K562 (cell line): ENCODE data around the gene PHETA1. TPM values are rescaled to one million over a fixed set of nuclear protein-coding genes. Genes with fewer than 3 reads are reported as not detected.
A peak's percentile ranks its signal among the peaks of the same experiment; 100 is the strongest.

ENCODE experiments used
- ATF3 ChIP-seq, 2 experiments: fragments of 450-650 bp in 1 of 2; sonication (generic) in 1 of 2; formaldehyde crosslinking in 1 of 2; IDR thresholded peaks in 1 of 2; conservative IDR thresholded peaks in 1 of 2; 2 replicates each; pipeline versions ENCODE4 v1.6.1 to v1.8.1; 2016 to 2023; ENCODE audit warnings: mild to moderate bottlenecking in 2 of 2, moderate library complexity in 2 of 2, inconsistent platforms in 1 of 2, missing genetic modification reagents in 1 of 2
- BACH1 ChIP-seq: fragments of 200-800 bp; sonication (Bioruptor generic); IDR thresholded peaks from 2 replicates; pipeline ENCODE4 v1.6.1; 2016; ENCODE audit warnings: missing genetic modification characterization, missing compliant biosample characterization
- BCOR ChIP-seq: fragments of 450-650 bp; IDR thresholded peaks from 2 replicates; pipeline ENCODE4 v1.6.1; 2016
- BRF1 ChIP-seq: IDR thresholded peaks from 3 replicates; pipeline ENCODE4 v1.6.1; 2011; ENCODE audit warnings: borderline replicate concordance, mild to moderate bottlenecking; ENCODE audit not compliant: insufficient read length; ENCODE audit errors: extremely low read depth
- CBFB ChIP-seq: sonication (generic); formaldehyde crosslinking; IDR thresholded peaks from 2 replicates; pipeline ENCODE4 v1.4.0; 2020; ENCODE audit warnings: mild to moderate bottlenecking, missing genetic modification reagents
- CCNT2 ChIP-seq: IDR thresholded peaks from 2 replicates; pipeline ENCODE4 v1.6.1; 2011; ENCODE audit warnings: borderline replicate concordance, low read depth, mild to moderate bottlenecking, moderate library complexity, mixed read lengths, low read length; ENCODE audit not compliant: insufficient read length; ENCODE audit errors: extremely low read depth
- CHD2 ChIP-seq: IDR thresholded peaks from 2 replicates; pipeline ENCODE4 v1.6.1; 2011; ENCODE audit warnings: low read depth, low read length
- COPS2 ChIP-seq: fragments of 450-650 bp; conservative IDR thresholded peaks from 2 replicates; pipeline ENCODE4 v1.6.1; 2016; ENCODE audit warnings: mild to moderate bottlenecking, moderate library complexity
- CREBBP ChIP-seq: IDR thresholded peaks from one replicate; pipeline ENCODE4 v1.6.1; 2012; ENCODE audit warnings: low read depth, mild to moderate bottlenecking, control low read depth, inconsistent platforms, low read length
- ELF1 ChIP-seq: fragments of 200-800 bp; sonication (Bioruptor generic); IDR thresholded peaks from 2 replicates; pipeline ENCODE4 v1.6.1; 2016; ENCODE audit warnings: missing genetic modification characterization, missing compliant biosample characterization
- EWSR1 ChIP-seq: fragments of 450-650 bp; IDR thresholded peaks from 2 replicates; pipeline ENCODE4 v1.6.1; 2018; ENCODE audit warnings: borderline replicate concordance, mild to moderate bottlenecking, low read depth, moderate library complexity; ENCODE audit not compliant: partially characterized antibody
- ILF3 ChIP-seq: fragments of 450-650 bp; IDR thresholded peaks from 2 replicates; pipeline ENCODE4 v1.6.1; 2018; ENCODE audit warnings: antibody characterized with exemption, mild to moderate bottlenecking, moderate library complexity, borderline replicate concordance
- NBN ChIP-seq: fragments of 450-650 bp; IDR thresholded peaks from 2 replicates; pipeline ENCODE4 v1.6.1; 2016; ENCODE audit warnings: low read depth, mild to moderate bottlenecking
- NR1H2 ChIP-seq: sonication (generic); formaldehyde crosslinking; IDR thresholded peaks from 2 replicates; pipeline ENCODE4 v1.4.0; 2020; ENCODE audit warnings: mild to moderate bottlenecking, missing genetic modification reagents
- NR4A1 ChIP-seq, 2 experiments: fragments of 250-450 bp in 1 of 2; fragments of 450-650 bp in 1 of 2; sonication (Bioruptor Pico) in 1 of 2; IDR thresholded peaks; 2 replicates each; pipeline versions ENCODE4 v1.4.0 to v1.6.1; 2016 to 2020; ENCODE audit warnings: mild to moderate bottlenecking in 2 of 2, missing compliant biosample characterization in 1 of 2, missing genetic modification characterization in 1 of 2, moderate library complexity in 1 of 2
- PPARD ChIP-seq: fragments of 250-450 bp; sonication (Bioruptor Pico); IDR thresholded peaks from 2 replicates; pipeline ENCODE4 v1.8.0; 2022; ENCODE audit warnings: inconsistent platforms, mild to moderate bottlenecking, moderate library complexity
- RBBP5 ChIP-seq: fragments of 200-600 bp; sonication (generic); IDR thresholded peaks from 2 replicates; pipeline ENCODE4 v1.6.1; 2012; ENCODE audit warnings: borderline replicate concordance, mild to moderate bottlenecking, low read length, control low read depth, inconsistent platforms; ENCODE audit not compliant: insufficient read depth, poor library complexity, severe bottlenecking
- SPI1 ChIP-seq: IDR thresholded peaks from 2 replicates; pipeline ENCODE4 v1.6.1; 2011; ENCODE audit warnings: low read depth, low read length, control low read depth, borderline replicate concordance
- SRSF9 ChIP-seq: fragments of 200-400 bp; formaldehyde crosslinking; IDR thresholded peaks from 2 replicates; pipeline ENCODE4 v1.6.1; 2017; ENCODE audit warnings: low read depth, low read length, borderline replicate concordance
- USF2 ChIP-seq: sonication (generic); formaldehyde crosslinking; IDR thresholded peaks from 2 replicates; pipeline ENCODE4 v1.5.0; 2020; ENCODE audit warnings: missing genetic modification reagents
- ZBED1 ChIP-seq: IDR thresholded peaks from 2 replicates; pipeline ENCODE4 v1.6.1; 2014
- ZNF121 ChIP-seq: sonication (generic); formaldehyde crosslinking; conservative IDR thresholded peaks from 2 replicates; pipeline ENCODE4 v1.8.0; 2022; ENCODE audit warnings: missing genetic modification reagents
- ZNF24 ChIP-seq: fragments of 450-650 bp; IDR thresholded peaks from 2 replicates; pipeline ENCODE4 v1.6.1; 2016
- ZNF311 ChIP-seq: fragments of 250-450 bp; sonication (Bioruptor Pico); IDR thresholded peaks from 2 replicates; pipeline ENCODE4 v1.4.0; 2020; ENCODE audit warnings: mild to moderate bottlenecking, moderate library complexity
- ZNF41 ChIP-seq: fragments of 250-450 bp; sonication (Bioruptor Pico); conservative IDR thresholded peaks from 2 replicates; pipeline ENCODE4 v1.4.0; 2020; ENCODE audit warnings: mild to moderate bottlenecking
- ZNF511 ChIP-seq: sonication (generic); formaldehyde crosslinking; IDR thresholded peaks from 2 replicates; pipeline ENCODE4 v1.8.0; 2022; ENCODE audit warnings: mild to moderate bottlenecking, missing genetic modification reagents
- ZNF644 ChIP-seq: fragments of 200-800 bp; sonication (Bioruptor generic); IDR thresholded peaks from 2 replicates; pipeline ENCODE4 v1.6.1; 2016; ENCODE audit warnings: low read depth, missing genetic modification characterization, missing compliant biosample characterization
- ZNF830 ChIP-seq: fragments of 250-450 bp; sonication (Bioruptor Pico); IDR thresholded peaks from 2 replicates; pipeline ENCODE4 v1.5.0; 2021; ENCODE audit warnings: mild to moderate bottlenecking
- ZSCAN32 ChIP-seq: fragments of 450-650 bp; formaldehyde crosslinking; IDR thresholded peaks from 2 replicates; pipeline ENCODE4 v1.4.0; 2020; ENCODE audit warnings: mild to moderate bottlenecking, moderate library complexity
- polyA plus RNA-seq, 8 experiments: library from polyadenylated mRNA; depleted of rRNA in 4 of 8; stranded (reverse) in 5 of 8; unstranded in 3 of 8; fragments of >200 nt; fragmentation: Nextera tagmentation in 2 of 8; fragmentation: Illumina TruSeq in 1 of 8; extraction: Ambion mirVana in 2 of 8; extraction: Trizol in 1 of 8; gene quantifications; 2 replicates each; pipeline versions ENCODE4 v1.2.1 to v1.2.3, GENCODE V29; 2011 to 2014; ENCODE audit warnings: inconsistent platforms in 1 of 8, missing spikeins in 1 of 8
- total RNA-seq, 7 experiments: library from RNA; depleted of rRNA in 6 of 7; stranded (reverse); fragments of >200 nt in 6 of 7; fragmentation: Illumina TruSeq in 2 of 7; extraction: Trizol in 2 of 7; gene quantifications; 2 replicates each; pipeline versions ENCODE4 v1.2.1 to v1.2.3, GENCODE V29; 2011 to 2021; ENCODE audit warnings: low replicate concordance in 1 of 7

Gene PHETA1
- total and polyA plus RNA-seq, 9 of the 15 experiments (the other 6 are each of a cell fraction or from before 2014, with no cell fraction given): 0.03 to 12.4 (median 3.0) TPM

DNA sequence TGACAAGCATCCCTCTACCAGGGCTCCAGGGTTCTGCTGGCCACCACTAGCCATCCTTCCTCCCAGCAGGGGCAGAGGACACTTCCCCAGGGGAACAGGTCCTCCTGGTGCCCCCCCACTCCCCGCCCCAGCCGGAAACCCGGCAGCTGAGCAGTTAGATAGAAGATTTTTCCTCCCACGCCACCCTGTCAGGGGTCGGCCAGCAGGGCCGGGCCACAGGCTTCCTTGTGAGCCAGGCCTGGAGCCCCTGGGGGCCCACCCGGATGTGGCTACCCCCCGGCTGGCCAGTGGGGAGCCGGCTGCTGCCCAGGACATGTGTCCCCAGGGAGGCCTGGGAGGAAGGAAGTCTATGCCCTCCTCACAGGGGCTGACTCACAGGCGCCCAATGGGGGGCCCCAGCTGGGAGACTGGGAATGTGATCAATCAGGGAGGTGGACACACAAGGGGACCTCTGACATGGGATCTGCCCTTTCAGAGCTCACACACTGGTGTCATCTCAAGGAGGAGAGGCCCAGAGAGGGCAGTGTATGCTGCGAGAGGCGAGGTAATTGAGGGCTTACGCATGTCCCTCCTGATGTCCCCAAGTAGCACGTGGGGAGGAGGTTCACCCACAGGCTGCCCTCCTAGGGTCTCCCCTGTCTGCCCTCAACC lies 41.0 kb upstream of the PHETA1 start (continued):
- TF ChIP-seq ZNF511 (CRISPR knock-in tag) (no peak), ILF3 (no peak), COPS2 (no peak), EWSR1 (no peak), ELF1 (tag) (no peak), PPARD (no peak), ZBED1 (no peak), ZNF121 (CRISPR knock-in tag) (no peak), ZNF830 (CRISPR knock-in tag) (no peak), NBN (no peak), NR4A1 (CRISPR knock-in tag; IDR thresholded peaks at IDR 0.05) (no peak), NR4A1 (tag; IDR thresholded peaks at IDR 0.05) (no peak), ATF3 (IDR thresholded peaks at IDR 0.05) (no peak; the same call in 1 of the 2 replicates), ATF3 (CRISPR knock-in tag; conservative IDR thresholded peaks at IDR 0.05) (no peak), BRF1 (no peak), CCNT2 (peak; percentile 39), ZSCAN32 (no peak), CREBBP (no peak), ZNF24 (no peak), BCOR (no peak), ZNF41 (CRISPR knock-in tag) (no peak), USF2 (CRISPR knock-in tag) (no peak), BACH1 (no peak), ZNF644 (tag) (no peak), CHD2 (no peak), CBFB (CRISPR knock-in tag) (no peak), ZNF311 (CRISPR knock-in tag) (no peak), SPI1 (peak; percentile 48), SRSF9 (no peak), NR1H2 (CRISPR knock-in tag) (no peak), RBBP5 (peak; percentile 59)
